Upper lobe of left lung (tissue), 6 donors: ENCODE measurements around the gene ATG7. TPM values are rescaled to one million over a fixed set of nuclear protein-coding genes. Genes with fewer than 3 reads are reported as not detected.

Source experiments
- ATAC-seq, 2 donors: fragments of 200-7000 bp; cut with Tn5 transposase; one replicate each; pipeline ENCODE4 v1.9.1; 2022; ENCODE audit warnings: mild to moderate bottlenecking in 2 of 2, moderate library complexity in 2 of 2; ENCODE audit not compliant: low FRiP score in 2 of 2
- DNase-seq, 2 donors: peaks; one replicate each; pipeline ENCODE4 v3.0.0-alpha.2; 2019 to 2020
- H3K27ac ChIP-seq, 4 donors: fragments of 200-600 bp; sonication (generic); one replicate each; pipeline ENCODE4 v1.5.1; 2016 to 2019
- H3K27me3 ChIP-seq, 4 donors: fragments of 200-600 bp; sonication (generic); one replicate each; pipeline ENCODE4 v1.5.1; 2017 to 2019
- H3K36me3 ChIP-seq, 4 donors: fragments of 200-600 bp; sonication (generic); one replicate each; pipeline ENCODE4 v1.5.1; 2016 to 2019
- H3K4me1 ChIP-seq, 4 donors: fragments of 200-600 bp; sonication (generic); one replicate each; pipeline ENCODE4 v1.5.1; 2018 to 2019
- H3K4me3 ChIP-seq, 4 donors: fragments of 200-600 bp; sonication (generic); one replicate each; pipeline ENCODE4 v1.5.1; 2017 to 2019; ENCODE audit warnings: mild to moderate bottlenecking in 2 of 4, moderate library complexity in 1 of 4
- H3K9me3 ChIP-seq, 4 donors: fragments of 200-600 bp; sonication (generic); one replicate each; pipeline ENCODE4 v1.5.1; 2018 to 2019
- EP300 ChIP-seq, 4 donors: sonication (generic); formaldehyde crosslinking; IDR thresholded peaks; one replicate each; pipeline ENCODE4 v1.5.1; 2017; ENCODE audit warnings: antibody characterized with exemption in 4 of 4, control low read depth in 2 of 4
- POLR2A ChIP-seq, 4 donors: fragments of 450-650 bp; IDR thresholded peaks; one replicate each; pipeline ENCODE4 v1.5.1; 2016 to 2017; ENCODE audit warnings: antibody characterized with exemption in 4 of 4, mild to moderate bottlenecking in 2 of 4
- POLR2AphosphoS5 ChIP-seq, 2 donors: sonication (generic); formaldehyde crosslinking; IDR thresholded peaks; one replicate each; pipeline ENCODE4 v1.5.1; 2017; ENCODE audit warnings: antibody characterized with exemption in 2 of 2
- WGBS, 2 donors: methylation state at CpG; one replicate each; pipeline ENCODE4 v1.1.5; 2017 to 2018; 5-methylcytosine and 5-hydroxymethylcytosine counted together
- total RNA-seq, 6 donors: library from RNA; depleted of rRNA in 4 of 6; stranded (reverse); fragments of >200 nt in 4 of 6; gene quantifications; one replicate each; pipeline versions ENCODE4 v1.1.0 to v1.2.1, GENCODE V29; 2016 to 2021
- TF ChIP-seq, protein P1 (sequence below), 6 experiments: fragments of 450-650 bp in 4 of 6; fragments of 200-600 bp in 2 of 6; sonication (generic) in 2 of 6; IDR thresholded peaks; one replicate each; pipeline ENCODE4 v1.5.1; 2016 to 2019; ENCODE audit warnings: antibody characterized with exemption in 6 of 6
- donor health status: DM: no; HTN: no; CAD: no; lungs with moderate emphysema.
- donor health status: DM: no; HTN: yes; CAD: no; lungs with severe emphysema.

The ATG7 gene
- total RNA-seq, 6 donors from 2014 or later: 52.4 to 195 (median 74.1) TPM

DNA sequence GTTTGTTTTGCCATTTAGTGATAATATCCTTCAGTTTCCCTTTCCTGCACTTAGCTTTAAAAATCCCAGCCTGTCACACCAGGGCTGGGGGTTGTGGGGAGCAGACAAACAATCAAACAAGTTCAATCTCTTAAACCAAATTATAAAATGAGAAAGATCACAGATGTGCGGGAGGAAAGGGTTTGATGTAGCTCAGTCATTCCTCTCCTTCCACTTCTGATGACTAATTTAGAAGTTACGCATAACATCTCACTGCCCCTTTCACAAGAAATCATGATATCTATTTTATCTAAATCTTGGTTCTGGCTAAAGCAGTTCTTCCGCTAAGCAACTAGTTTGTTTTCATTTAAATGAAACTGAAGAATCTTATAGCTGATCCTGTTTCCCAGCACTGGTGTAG, 34.1 kb upstream of the ATG7 start:
- no peaks in the 10 kb centered on the region for H3K9me3 ChIP-seq
- peak in 1 of 2 donors; percentile 74 for ATAC-seq
- no peaks in the 10 kb centered on the region for H3K27me3 ChIP-seq
- no peak for DNase-seq
- H3K27ac ChIP-seq: no peak overlapping the region
- 78 to 81% methylated on average over 3 of the region's 3 CpGs for WGBS, 2 donors
- H3K36me3 ChIP-seq: no peaks in the 10 kb centered on the region
- H3K4me3 ChIP-seq: no peak overlapping the region
- no peak for TF ChIP-seq EP300 (IDR thresholded peaks at IDR 0.05)
- TF ChIP-seq, protein P1, sequence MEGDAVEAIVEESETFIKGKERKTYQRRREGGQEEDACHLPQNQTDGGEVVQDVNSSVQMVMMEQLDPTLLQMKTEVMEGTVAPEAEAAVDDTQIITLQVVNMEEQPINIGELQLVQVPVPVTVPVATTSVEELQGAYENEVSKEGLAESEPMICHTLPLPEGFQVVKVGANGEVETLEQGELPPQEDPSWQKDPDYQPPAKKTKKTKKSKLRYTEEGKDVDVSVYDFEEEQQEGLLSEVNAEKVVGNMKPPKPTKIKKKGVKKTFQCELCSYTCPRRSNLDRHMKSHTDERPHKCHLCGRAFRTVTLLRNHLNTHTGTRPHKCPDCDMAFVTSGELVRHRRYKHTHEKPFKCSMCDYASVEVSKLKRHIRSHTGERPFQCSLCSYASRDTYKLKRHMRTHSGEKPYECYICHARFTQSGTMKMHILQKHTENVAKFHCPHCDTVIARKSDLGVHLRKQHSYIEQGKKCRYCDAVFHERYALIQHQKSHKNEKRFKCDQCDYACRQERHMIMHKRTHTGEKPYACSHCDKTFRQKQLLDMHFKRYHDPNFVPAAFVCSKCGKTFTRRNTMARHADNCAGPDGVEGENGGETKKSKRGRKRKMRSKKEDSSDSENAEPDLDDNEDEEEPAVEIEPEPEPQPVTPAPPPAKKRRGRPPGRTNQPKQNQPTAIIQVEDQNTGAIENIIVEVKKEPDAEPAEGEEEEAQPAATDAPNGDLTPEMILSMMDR (IDR thresholded peaks at IDR 0.05): no peak
- TF ChIP-seq POLR2AphosphoS5 (IDR thresholded peaks at IDR 0.05): no peak
- peaks cover 0 to 7% (median 4%) of the 10 kb centered on the region in 4 donors for H3K4me1 ChIP-seq

DNA sequence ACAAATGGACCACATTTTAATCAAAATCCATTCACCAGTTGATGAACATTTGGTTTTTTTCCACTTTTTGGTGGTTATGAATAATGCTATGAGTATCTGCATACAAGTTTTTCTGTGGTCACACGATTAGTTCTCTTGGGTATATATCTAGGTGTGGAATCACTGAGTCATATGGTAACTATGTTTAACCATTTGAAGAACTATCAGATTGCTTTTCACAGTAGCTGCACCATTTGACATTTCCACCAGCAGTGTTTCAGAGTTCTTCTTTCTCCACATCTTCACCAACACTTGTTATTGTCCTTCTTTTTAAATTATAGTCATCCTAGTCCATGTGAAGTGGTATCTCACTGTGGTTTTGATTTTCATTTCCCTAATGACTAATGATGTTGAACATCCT, 33.3 kb upstream of the ATG7 start:
- WGBS, 2 donors: 68 to 71% methylated on average over 1 of the region's 1 CpG
- peaks cover 0 to 7% (median 4%) of the 10 kb centered on the region in 4 donors for H3K4me1 ChIP-seq
- H3K36me3 ChIP-seq: no peaks in the 10 kb centered on the region
- DNase-seq: no peak
- no peak for ATAC-seq
- H3K4me3 ChIP-seq: no peak overlapping the region
- no peaks in the 10 kb centered on the region for H3K27me3 ChIP-seq
- no peaks in the 10 kb centered on the region for H3K9me3 ChIP-seq
- TF ChIP-seq POLR2A (IDR thresholded peaks at IDR 0.05) (no peak), POLR2AphosphoS5 (IDR thresholded peaks at IDR 0.05) (no peak), EP300 (IDR thresholded peaks at IDR 0.05) (no peak)
- no peak overlapping the region for H3K27ac ChIP-seq

DNA sequence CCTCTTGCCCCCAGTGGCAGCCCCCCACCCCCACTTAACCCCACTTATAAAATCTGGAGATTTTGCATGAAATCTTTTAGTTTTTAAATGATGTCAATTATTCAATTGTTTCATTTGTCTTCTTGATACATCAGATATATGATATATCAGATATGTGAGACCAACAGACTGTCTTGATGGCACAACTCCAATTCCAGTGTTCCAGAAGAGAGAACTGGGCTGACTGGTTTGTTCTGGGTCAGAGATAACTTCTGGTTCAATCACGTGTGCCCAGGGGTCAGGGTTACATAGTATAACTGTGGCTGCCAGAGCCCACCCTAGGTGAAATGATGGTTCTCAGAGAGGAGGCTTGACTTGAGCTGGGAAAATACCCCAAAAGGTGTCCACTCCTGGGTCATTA, 32.4 kb upstream of the ATG7 start:
- DNase-seq: no peak
- ATAC-seq: no peak
- no peaks in the 10 kb centered on the region for H3K36me3 ChIP-seq
- TF ChIP-seq, protein P1 (IDR thresholded peaks at IDR 0.05): no peak
- TF ChIP-seq POLR2A (IDR thresholded peaks at IDR 0.05): no peak
- no peak for TF ChIP-seq POLR2AphosphoS5 (IDR thresholded peaks at IDR 0.05)
- no peak for TF ChIP-seq EP300 (IDR thresholded peaks at IDR 0.05)
- no peaks in the 10 kb centered on the region for H3K27me3 ChIP-seq
- H3K9me3 ChIP-seq: no peaks in the 10 kb centered on the region
- WGBS, 2 donors: 67 to 83% methylated on average over 1 of the region's 1 CpG
- H3K4me1 ChIP-seq: peaks cover 0 to 7% (median 4%) of the 10 kb centered on the region in 4 donors
- H3K4me3 ChIP-seq: no peak overlapping the region
- H3K27ac ChIP-seq: no peak overlapping the region

DNA sequence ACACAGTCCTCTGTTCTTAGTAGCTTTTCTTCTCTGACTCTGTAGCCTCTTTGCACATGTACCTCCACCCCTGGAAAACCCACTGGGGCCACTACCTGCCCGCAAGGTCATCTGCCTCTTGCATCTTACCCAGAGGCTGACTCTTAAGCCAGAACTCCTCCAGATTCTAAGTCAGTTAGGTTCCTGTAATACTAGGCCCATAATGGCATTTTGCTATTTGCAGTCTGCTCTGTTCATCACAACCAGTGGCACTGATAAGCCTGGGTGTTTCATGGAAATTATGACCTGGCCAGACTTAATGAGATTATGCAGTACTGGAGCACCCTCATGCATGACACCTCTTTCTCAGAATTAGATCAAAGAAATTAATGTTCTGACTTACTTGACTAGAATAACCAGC, 31.7 kb upstream of the ATG7 start:
- no peak for DNase-seq
- no peak for ATAC-seq
- WGBS, 2 donors: 90 to 96% methylated on average over 1 of the region's 1 CpG

DNA sequence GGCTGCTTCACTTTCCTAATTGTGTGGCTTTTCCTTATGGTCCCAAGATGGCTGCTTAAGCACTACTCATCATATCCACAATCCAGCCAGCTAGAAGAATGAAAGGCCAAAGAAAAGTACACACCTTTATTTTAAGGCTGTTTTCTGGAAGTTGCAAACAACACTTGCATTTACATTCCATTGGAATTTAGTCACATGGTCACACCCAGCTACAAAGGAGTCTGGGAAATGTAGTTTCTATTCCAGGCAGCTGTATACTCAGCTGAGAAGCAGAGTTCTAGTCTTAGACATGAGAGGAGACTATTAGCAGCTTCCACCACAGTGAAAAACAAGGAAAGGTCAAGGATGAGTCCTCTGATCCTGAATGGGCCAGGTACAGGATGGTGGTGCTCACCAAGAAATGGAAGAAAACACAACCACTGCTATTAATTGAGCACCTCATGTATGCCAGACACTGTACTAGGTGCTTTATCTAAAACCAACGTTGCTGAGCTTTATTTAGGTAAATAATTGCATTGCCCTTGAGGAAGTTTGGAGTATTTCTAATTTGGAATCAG, 28.0 kb upstream of the ATG7 start:
- Histone ChIP-seq H3K27me3 (no peaks in the 10 kb centered on the region), H3K9me3 (no peaks in the 10 kb centered on the region), H3K4me1 (no peaks in the 10 kb centered on the region), H3K27ac (no peak overlapping the region), H3K36me3 (no peaks in the 10 kb centered on the region), H3K4me3 (no peak overlapping the region)
- TF ChIP-seq POLR2AphosphoS5 (IDR thresholded peaks at IDR 0.05) (no peak), EP300 (IDR thresholded peaks at IDR 0.05) (no peak), POLR2A (IDR thresholded peaks at IDR 0.05) (no peak)
- TF ChIP-seq, protein P1 (IDR thresholded peaks at IDR 0.05): no peak
- DNase-seq (no peak), ATAC-seq (no peak)
- WGBS, 2 donors: 40 to 56% methylated on average over 1 of the region's 1 CpG

More for the DNA sequence above, 31.7 kb upstream of the ATG7 start:
- Histone ChIP-seq H3K27me3 (no peaks in the 10 kb centered on the region), H3K27ac (no peak overlapping the region), H3K4me3 (no peak overlapping the region), H3K9me3 (no peaks in the 10 kb centered on the region), H3K36me3 (no peaks in the 10 kb centered on the region), H3K4me1 (peaks cover 0 to 7% (median 4%) of the 10 kb centered on the region in 4 donors)
- TF ChIP-seq EP300 (IDR thresholded peaks at IDR 0.05) (no peak), POLR2A (IDR thresholded peaks at IDR 0.05) (no peak), POLR2AphosphoS5 (IDR thresholded peaks at IDR 0.05) (no peak)
- TF ChIP-seq, protein P1 (IDR thresholded peaks at IDR 0.05): no peak
